GM12865 (cell line): Measurements from ENCODE around the gene SHANK1.
"Not testable (repeated sequence)": the region's sequence is repeated elsewhere in the genome, so short reads cannot be mapped to it uniquely, and the experiment has no call there.

Source experiments
- DNase-seq: peaks from one replicate; pipeline ENCODE4 v3.0.0; 2010; ENCODE audit warnings: low read depth
- H3K4me3 ChIP-seq: 2 replicates; pipeline ENCODE4 v1.5.1; 2011; ENCODE audit warnings: mild to moderate bottlenecking, low read depth, low read length, control low read depth
- TF ChIP-seq, protein P1 (sequence below): IDR thresholded peaks from 2 replicates; pipeline ENCODE4 v1.5.1; 2011; ENCODE audit warnings: low read length, control low read depth, low read depth, inconsistent platforms; ENCODE audit not compliant: insufficient read depth; ENCODE audit errors: missing control alignments

The SHANK1 gene

DNA sequence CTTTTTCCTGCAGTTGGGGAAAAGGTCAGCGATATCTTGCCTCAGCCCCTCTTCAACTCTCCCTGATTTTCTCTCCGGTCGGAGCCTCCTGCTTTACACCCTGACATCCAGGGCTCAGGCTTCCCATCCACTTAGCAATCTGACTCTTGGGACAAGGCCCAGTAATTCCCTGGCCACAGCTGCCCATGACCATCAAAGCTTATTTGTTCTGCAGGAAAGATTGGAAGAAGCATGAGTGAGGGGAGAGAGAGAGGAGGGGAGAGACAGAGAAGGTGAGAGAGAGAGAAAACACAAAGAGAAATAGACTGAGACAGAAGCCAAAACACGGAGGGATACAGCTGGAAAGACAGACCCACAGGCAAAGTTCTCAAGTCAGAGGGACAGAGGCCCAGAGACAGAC, 93.6 kb downstream of the SHANK1 start:
- H3K4me3 ChIP-seq: no peak overlapping the region
- no peak for DNase-seq
- TF ChIP-seq, protein P1, sequence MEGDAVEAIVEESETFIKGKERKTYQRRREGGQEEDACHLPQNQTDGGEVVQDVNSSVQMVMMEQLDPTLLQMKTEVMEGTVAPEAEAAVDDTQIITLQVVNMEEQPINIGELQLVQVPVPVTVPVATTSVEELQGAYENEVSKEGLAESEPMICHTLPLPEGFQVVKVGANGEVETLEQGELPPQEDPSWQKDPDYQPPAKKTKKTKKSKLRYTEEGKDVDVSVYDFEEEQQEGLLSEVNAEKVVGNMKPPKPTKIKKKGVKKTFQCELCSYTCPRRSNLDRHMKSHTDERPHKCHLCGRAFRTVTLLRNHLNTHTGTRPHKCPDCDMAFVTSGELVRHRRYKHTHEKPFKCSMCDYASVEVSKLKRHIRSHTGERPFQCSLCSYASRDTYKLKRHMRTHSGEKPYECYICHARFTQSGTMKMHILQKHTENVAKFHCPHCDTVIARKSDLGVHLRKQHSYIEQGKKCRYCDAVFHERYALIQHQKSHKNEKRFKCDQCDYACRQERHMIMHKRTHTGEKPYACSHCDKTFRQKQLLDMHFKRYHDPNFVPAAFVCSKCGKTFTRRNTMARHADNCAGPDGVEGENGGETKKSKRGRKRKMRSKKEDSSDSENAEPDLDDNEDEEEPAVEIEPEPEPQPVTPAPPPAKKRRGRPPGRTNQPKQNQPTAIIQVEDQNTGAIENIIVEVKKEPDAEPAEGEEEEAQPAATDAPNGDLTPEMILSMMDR: no peak

DNA sequence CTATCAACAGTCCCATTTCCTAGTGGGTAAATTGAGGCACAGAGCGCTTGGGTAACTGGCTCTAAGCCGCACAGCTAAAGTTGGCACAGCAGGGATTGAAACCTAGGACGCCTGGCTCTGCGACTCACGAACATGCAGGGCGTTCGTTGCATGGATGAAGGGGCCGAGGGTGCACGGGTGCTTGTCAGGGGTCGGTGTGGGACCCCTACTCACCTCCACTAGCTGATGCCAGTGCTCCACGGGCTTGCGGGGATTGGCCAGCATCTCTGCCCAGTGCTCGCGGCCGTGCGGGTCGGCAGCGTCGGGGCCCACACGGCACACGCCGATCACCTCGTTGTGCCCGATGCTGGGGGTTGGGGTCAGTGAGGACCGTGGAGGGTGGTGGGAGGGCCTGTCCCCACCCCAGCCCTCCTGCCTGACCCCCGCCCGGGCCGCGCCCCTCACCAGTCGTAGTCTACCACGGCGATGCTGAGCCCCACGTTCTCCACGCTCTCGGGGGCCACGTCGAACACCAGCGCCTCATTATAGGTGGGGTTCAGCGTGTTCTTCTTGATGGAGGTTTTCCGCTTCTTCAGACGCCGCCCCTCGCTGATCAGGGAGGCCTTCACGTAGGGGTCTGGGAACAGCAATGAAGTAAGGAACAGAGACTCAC, 94.5 kb downstream of the SHANK1 start:
- TF ChIP-seq, protein P1: no peak
- no peak overlapping the region for H3K4me3 ChIP-seq
- DNase-seq: no peak

DNA sequence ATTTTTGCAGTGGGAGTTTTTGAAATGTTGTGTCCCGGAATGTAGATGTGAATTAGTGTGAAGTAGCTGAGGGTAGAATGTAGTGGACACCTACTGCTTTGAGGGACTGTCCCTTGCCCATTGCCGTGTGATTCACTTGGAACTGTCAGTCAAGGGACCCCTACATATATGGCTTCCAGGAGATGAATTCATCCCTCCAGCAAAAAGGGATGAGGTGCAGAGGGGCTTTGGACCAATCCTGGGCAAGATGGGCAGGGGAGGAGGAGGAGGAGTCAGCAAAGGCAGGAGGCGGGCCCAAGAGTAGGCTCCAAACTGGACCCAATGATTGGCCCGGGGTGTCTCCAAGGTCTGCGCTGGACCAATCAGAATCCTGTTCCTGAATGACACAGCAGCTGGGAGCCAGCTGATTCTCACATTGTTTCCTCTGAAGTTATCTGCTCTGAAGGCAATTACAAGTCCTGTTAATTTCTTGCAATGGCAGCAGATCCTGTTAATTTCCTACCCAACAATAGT, 99.2 kb downstream of the SHANK1 start:
- not testable (repeated sequence) for DNase-seq, H3K4me3 ChIP-seq

DNA sequence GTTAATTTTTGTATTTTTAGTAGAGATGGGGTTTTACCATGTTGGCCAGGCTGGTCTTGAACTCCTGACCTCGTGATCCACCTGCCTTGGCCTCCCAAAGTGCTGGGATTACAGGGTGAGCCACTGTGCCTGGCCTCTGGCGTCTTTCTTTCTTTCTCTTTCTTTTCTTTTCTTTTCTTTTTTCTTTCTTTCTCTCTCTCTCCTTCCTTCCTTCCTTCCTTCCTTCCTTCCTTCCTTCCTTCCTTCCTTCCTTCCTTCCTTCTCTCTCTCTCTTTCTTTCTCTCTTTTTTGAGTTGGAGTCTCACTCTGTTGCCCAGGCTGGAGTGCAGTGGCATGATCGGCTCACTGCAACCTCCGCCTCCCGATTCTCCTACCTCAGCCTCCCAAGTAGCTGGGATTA, 100.4 kb downstream of the SHANK1 start:
- DNase-seq, H3K4me3 ChIP-seq: not testable (repeated sequence)

DNA sequence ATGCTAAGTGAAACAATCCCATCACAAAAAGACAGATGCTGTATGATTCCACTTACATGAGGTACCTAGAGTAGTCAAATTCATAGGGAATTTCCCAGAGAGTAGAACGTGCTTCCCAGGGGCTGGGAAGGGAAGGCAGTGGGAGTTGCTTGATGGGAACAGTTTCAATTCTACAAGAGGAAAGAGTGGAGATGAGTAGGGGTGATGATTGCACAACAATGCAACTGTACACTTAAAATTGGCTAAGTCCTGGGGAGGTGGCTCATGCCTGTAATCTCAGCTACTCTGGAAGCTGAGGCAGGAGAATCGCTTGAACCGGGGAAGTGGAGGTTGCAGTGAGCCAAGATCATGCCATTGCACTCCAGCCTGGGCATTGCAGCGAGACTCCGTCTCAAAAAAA, 101.2 kb downstream of the SHANK1 start:
- not testable (repeated sequence) for DNase-seq, H3K4me3 ChIP-seq

DNA sequence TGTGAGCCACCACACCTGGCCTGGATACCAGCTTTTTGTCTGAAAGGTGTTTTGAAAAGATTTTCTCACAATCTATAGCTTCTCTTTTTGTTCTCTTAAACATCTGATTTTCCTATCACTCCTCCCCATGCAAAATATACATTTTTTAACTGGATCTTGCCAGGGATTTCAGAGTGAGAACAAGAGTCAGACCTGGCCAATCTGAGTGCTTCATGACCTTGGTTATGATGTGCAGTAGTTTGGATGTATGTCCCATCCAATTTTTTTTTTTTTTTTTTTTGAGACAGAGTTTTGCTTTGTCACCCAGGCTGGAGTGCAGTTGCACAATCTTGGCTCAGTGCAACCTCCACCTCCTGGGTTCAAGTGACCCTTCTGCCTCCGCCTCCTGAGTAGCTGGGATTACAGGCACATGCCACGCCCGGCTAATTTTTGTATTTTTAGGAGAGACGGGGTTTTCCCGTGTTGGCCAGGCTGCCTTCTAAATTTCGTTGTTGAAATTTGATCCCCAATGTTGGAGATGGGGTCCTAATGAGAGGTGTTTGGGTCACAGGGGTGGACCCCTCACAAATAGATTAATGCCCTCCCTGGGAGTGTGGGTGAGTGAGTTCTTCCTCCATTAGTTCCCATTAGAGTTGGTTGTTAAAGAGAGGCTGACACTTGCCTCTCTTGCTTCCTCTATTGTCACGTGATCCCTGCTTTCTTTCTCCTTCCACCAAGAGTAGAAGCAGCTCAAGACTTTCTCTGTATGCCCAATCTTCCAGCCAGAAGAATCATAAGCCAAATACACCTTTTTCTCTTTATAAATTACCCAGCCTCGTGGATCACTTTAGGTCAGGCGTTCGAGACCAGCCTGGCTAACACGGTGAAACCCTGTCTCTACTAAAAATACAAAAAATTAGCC, 106.8 kb downstream of the SHANK1 start:
- DNase-seq, H3K4me3 ChIP-seq: not testable (repeated sequence)
